ENCODE data around the gene GAMT.

GAMT gene

GRCh38 chr19:1377176-1377964, 24.0 kb downstream of the GAMT start:
- Histone ChIP-seq H3K36me3 (ENCODE audit: control insufficient read depth in 5 of 5, insufficient read depth in 5 of 5, low read length in 5 of 5) (peaks cover 0 to 40% (median 22%) of the 10 kb centered on the region in 5 donors), H3K4me3 (ENCODE audit: low read depth in 1 of 5, low read length in 5 of 5) (peak overlapping the region in 4 of 5 donors; percentile 4 to 55 (median 40)), H3K4me1 (ENCODE audit: control insufficient read depth in 5 of 5, insufficient read depth in 5 of 5, low read length in 5 of 5) (peaks cover 0 to 51% (median 45%) of the 10 kb centered on the region in 5 donors), H3K9ac (ENCODE audit: low read length in 5 of 5) (peak overlapping the region in 1 of 5 donors; percentile 37), H3K9me3 (ENCODE audit: control insufficient read depth in 5 of 5, low read length in 5 of 5) (no peaks in the 10 kb centered on the region), H3K27me3 (ENCODE audit: control insufficient read depth in 5 of 5, insufficient read depth in 4 of 5, low read length in 5 of 5) (no peaks in the 10 kb centered on the region), H3K27ac (ENCODE audit: low read depth, low read length) (peak overlapping the region; percentile 30)

DNA sequence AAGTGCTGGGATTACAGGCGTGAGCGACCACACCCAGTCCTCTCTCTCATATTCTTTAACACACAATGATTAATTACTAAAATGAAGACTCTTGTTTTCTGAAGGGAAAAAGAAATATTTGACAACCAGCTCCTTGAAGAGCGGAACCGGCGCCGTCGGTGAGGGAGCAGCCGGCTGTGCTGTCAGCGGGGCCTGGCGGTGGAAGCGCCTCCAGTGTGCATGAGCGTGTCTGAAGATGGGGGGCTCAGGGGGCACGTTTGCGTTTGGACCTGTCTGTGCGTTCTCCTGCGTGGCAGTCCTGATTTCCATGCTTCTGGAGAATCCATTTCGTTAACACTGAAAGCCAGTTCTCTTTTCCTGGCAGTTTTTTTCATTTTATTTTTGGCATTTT, 24.9 kb downstream of the GAMT start:
- Histone ChIP-seq H3K4me1 (ENCODE audit: control insufficient read depth in 5 of 5, insufficient read depth in 5 of 5, low read length in 5 of 5) (peaks cover 0 to 45% (median 37%) of the 10 kb centered on the region in 5 donors), H3K9me3 (ENCODE audit: control insufficient read depth in 5 of 5, low read length in 5 of 5) (no peaks in the 10 kb centered on the region), H3K27ac (ENCODE audit: low read depth, low read length) (no peak overlapping the region), H3K27me3 (ENCODE audit: control insufficient read depth in 5 of 5, insufficient read depth in 4 of 5, low read length in 5 of 5) (no peaks in the 10 kb centered on the region), H3K36me3 (ENCODE audit: control insufficient read depth in 5 of 5, insufficient read depth in 5 of 5, low read length in 5 of 5) (peaks cover 0 to 44% (median 22%) of the 10 kb centered on the region in 5 donors), H3K4me3 (ENCODE audit: low read depth in 1 of 5, low read length in 5 of 5) (no peak overlapping the region), H3K9ac (ENCODE audit: low read length in 5 of 5) (no peak overlapping the region)

- no peaks in the 10 kb centered on the region for H3K9me3 ChIP-seq (ENCODE audit: control insufficient read depth in 5 of 5, low read length in 5 of 5)
- H3K27ac ChIP-seq (ENCODE audit: low read depth, low read length) = peak overlapping the region; percentile 57
- H3K27me3 ChIP-seq (ENCODE audit: control insufficient read depth in 5 of 5, insufficient read depth in 4 of 5, low read length in 5 of 5) = no peaks in the 10 kb centered on the region
- H3K36me3 ChIP-seq (ENCODE audit: control insufficient read depth in 5 of 5, insufficient read depth in 5 of 5, low read length in 5 of 5) = peaks cover 0 to 66% (median 44%) of the 10 kb centered on the region in 5 donors
- H3K9ac ChIP-seq (ENCODE audit: low read length in 5 of 5) = no peak overlapping the region
- H3K4me3 ChIP-seq (ENCODE audit: low read depth in 1 of 5, low read length in 5 of 5) = no peak overlapping the region
- H3K4me1 ChIP-seq (ENCODE audit: control insufficient read depth in 5 of 5, insufficient read depth in 5 of 5, low read length in 5 of 5) = peaks cover 0 to 41% (median 33%) of the 10 kb centered on the region in 5 donors
Measured at GRCh38 chr19:1374250-1374577, 27.1 kb downstream of the GAMT start.

DNA sequence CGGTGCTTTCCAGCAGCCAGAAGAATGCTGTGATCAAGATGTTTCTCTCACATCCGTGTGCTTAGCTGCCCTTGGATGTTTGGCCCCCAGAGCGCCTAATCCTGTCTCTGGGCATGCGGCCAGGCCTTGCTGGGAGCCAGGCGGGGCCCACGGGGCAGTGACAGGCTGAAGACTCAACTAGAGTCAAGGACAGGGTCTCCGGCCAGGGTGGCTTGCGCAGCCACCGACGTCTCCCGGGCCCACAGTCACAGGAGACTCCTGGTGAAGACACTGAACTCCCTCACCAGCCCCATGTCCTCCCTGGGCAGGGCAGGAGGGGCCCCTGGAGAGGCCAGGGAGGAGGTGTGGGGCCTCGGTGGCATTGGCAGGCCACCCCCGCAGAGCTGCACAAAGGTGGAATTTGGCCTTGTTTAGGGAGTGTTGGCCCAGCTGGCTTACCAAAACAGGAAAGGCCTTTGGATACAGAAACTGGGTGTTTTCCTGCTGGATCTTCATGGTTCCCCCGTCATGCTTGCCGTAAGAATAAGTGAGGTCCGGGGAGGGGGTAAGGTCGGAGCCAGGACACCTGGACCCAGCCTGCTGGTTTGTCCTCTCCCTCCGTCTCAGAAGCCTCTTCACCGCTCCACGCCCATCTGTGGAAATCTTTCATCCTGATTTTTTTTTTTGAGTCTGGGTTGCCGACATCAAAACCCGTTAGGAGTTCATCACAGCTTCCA, 27.6 kb downstream of the GAMT start:
- Histone ChIP-seq H3K9ac (ENCODE audit: low read length in 5 of 5) (peak overlapping the region in 1 of 5 donors; percentile 47), H3K4me3 (ENCODE audit: low read depth in 1 of 5, low read length in 5 of 5) (no peak overlapping the region), H3K36me3 (ENCODE audit: control insufficient read depth in 5 of 5, insufficient read depth in 5 of 5, low read length in 5 of 5) (peaks cover 0 to 69% (median 49%) of the 10 kb centered on the region in 5 donors), H3K27ac (ENCODE audit: low read depth, low read length) (peak overlapping the region; percentile 57), H3K4me1 (ENCODE audit: control insufficient read depth in 5 of 5, insufficient read depth in 5 of 5, low read length in 5 of 5) (peaks cover 0 to 36% (median 29%) of the 10 kb centered on the region in 5 donors), H3K9me3 (ENCODE audit: control insufficient read depth in 5 of 5, low read length in 5 of 5) (no peaks in the 10 kb centered on the region), H3K27me3 (ENCODE audit: control insufficient read depth in 5 of 5, insufficient read depth in 4 of 5, low read length in 5 of 5) (no peaks in the 10 kb centered on the region)

DNA sequence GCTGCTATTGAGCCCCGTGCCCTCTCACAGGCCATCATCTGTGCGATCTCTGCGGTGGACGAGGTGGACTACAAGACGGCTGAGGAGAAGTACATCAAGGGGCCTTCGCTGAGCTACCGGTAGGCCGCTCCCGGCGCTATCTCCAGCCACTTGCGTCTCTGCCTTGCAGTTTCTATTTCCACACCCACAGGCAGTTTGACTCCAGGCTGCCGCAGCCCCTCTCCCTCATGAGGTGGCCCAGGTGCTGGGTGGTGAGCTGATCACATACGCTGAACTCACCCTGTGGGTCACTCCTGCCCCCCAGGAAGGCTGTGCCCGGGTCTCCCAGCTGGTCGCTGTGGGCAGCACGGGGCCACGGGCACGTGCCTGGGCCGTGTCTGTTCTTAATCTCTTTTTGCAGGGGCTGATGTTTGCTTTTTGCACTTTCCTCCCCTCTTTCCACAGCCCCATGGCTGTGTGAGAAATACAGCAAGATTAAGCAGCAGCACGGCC, 28.3 kb downstream of the GAMT start:
- H3K27me3 ChIP-seq (ENCODE audit: control insufficient read depth in 5 of 5, insufficient read depth in 4 of 5, low read length in 5 of 5) = no peaks in the 10 kb centered on the region
- no peak overlapping the region for H3K9ac ChIP-seq (ENCODE audit: low read length in 5 of 5)
- H3K4me3 ChIP-seq (ENCODE audit: low read depth in 1 of 5, low read length in 5 of 5) = no peak overlapping the region
- H3K36me3 ChIP-seq (ENCODE audit: control insufficient read depth in 5 of 5, insufficient read depth in 5 of 5, low read length in 5 of 5) = peaks cover 0 to 71% (median 51%) of the 10 kb centered on the region in 5 donors
- H3K27ac ChIP-seq (ENCODE audit: low read depth, low read length) = peak overlapping the region; percentile 57
- H3K9me3 ChIP-seq (ENCODE audit: control insufficient read depth in 5 of 5, low read length in 5 of 5) = no peaks in the 10 kb centered on the region
- H3K4me1 ChIP-seq (ENCODE audit: control insufficient read depth in 5 of 5, insufficient read depth in 5 of 5, low read length in 5 of 5) = peaks cover 0 to 31% (median 22%) of the 10 kb centered on the region in 5 donors

- Histone ChIP-seq H3K9ac (ENCODE audit: low read length in 5 of 5) (no peak overlapping the region), H3K36me3 (ENCODE audit: control insufficient read depth in 5 of 5, insufficient read depth in 5 of 5, low read length in 5 of 5) (peaks cover 0 to 77% (median 64%) of the 10 kb centered on the region in 5 donors), H3K27ac (ENCODE audit: low read depth, low read length) (no peak overlapping the region), H3K9me3 (ENCODE audit: control insufficient read depth in 5 of 5, low read length in 5 of 5) (no peaks in the 10 kb centered on the region), H3K27me3 (ENCODE audit: control insufficient read depth in 5 of 5, insufficient read depth in 4 of 5, low read length in 5 of 5) (no peaks in the 10 kb centered on the region), H3K4me3 (ENCODE audit: low read depth in 1 of 5, low read length in 5 of 5) (no peak overlapping the region), H3K4me1 (ENCODE audit: control insufficient read depth in 5 of 5, insufficient read depth in 5 of 5, low read length in 5 of 5) (peaks cover 0 to 21% (median 13%) of the 10 kb centered on the region in 5 donors)
Measured at GRCh38 chr19:1370579-1371361, 30.6 kb downstream of the GAMT start.

GRCh38 chr19:1369214-1369805, 32.0 kb downstream of the GAMT start:
- no peaks in the 10 kb centered on the region for H3K27me3 ChIP-seq (ENCODE audit: control insufficient read depth in 5 of 5, insufficient read depth in 4 of 5, low read length in 5 of 5)
- H3K36me3 ChIP-seq (ENCODE audit: control insufficient read depth in 5 of 5, insufficient read depth in 5 of 5, low read length in 5 of 5) = peaks cover 0 to 84% (median 68%) of the 10 kb centered on the region in 5 donors
- no peaks in the 10 kb centered on the region for H3K9me3 ChIP-seq (ENCODE audit: control insufficient read depth in 5 of 5, low read length in 5 of 5)
- peaks cover 0 to 17% (median 13%) of the 10 kb centered on the region in 5 donors for H3K4me1 ChIP-seq (ENCODE audit: control insufficient read depth in 5 of 5, insufficient read depth in 5 of 5, low read length in 5 of 5)
- H3K4me3 ChIP-seq (ENCODE audit: low read depth in 1 of 5, low read length in 5 of 5) = no peak overlapping the region
- H3K9ac ChIP-seq (ENCODE audit: low read length in 5 of 5) = no peak overlapping the region
- H3K27ac ChIP-seq (ENCODE audit: low read depth, low read length) = no peak overlapping the region

GRCh38 chr19:1366899-1367870, 34.2 kb downstream of the GAMT start:
- H3K27ac ChIP-seq (ENCODE audit: low read depth, low read length) = no peak overlapping the region
- H3K36me3 ChIP-seq (ENCODE audit: control insufficient read depth in 5 of 5, insufficient read depth in 5 of 5, low read length in 5 of 5) = peaks cover 0 to 87% (median 74%) of the 10 kb centered on the region in 5 donors
- H3K9ac ChIP-seq (ENCODE audit: low read length in 5 of 5) = peak overlapping the region in 1 of 5 donors; percentile 20
- no peak overlapping the region for H3K4me3 ChIP-seq (ENCODE audit: low read depth in 1 of 5, low read length in 5 of 5)
- H3K9me3 ChIP-seq (ENCODE audit: control insufficient read depth in 5 of 5, low read length in 5 of 5) = no peaks in the 10 kb centered on the region
- no peaks in the 10 kb centered on the region for H3K27me3 ChIP-seq (ENCODE audit: control insufficient read depth in 5 of 5, insufficient read depth in 4 of 5, low read length in 5 of 5)
- peaks cover 0 to 2% (median under 1%) of the 10 kb centered on the region in 5 donors for H3K4me1 ChIP-seq (ENCODE audit: control insufficient read depth in 5 of 5, insufficient read depth in 5 of 5, low read length in 5 of 5)

All from subcutaneous abdominal adipose tissue (tissue), 5 donors.